ENCODE results near the gene TSFM. TPM values are rescaled to one million over a fixed set of nuclear protein-coding genes. Genes with fewer than 3 reads are reported as not detected.

The TSFM gene
- total RNA-seq, 1 donor from 2014 or later = 25.8 TPM

DNA sequence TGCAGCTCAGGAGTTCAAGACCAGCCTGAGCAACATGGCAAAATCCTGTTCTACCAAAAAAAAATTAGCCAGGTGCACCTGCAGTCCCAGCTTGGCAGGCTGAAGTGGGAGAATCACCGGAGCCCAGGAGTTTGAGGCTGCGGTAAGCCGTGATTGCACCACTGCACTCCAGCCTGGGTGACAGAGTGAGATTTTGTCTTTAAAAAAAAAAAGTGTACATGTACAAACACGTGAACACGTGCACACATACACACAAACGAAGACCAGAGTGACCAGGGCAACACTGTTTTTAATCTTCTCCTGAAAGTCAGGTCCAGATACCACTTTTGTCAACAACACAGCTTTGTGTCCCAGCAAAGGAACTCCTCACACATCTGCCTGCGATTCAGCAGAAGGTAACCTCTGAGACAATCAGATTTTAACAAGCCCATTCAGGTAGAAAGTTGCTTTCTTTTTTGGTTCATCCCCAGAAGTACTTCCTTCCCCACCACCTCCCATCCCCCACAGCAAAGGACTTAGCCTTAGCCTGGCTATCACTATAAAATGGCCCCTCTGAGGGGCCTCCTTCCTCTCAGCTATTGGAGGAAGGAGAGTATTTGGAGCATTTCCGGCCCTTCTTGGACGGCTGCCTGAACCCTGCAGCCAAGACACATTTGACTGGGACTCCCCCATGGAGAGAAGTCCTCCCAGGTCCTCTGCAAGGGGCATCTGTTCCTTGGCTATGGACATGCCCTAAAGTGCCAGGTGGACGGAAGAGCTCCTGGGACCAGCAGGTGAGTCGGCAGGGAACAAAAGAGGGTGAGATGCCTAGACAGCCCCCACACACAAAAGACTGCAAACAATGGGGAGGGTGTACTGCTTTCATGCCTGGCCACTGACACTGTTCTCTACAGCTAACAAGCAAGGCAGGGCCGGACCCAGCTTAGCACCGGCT lies 54.1 kb downstream of the TSFM start:
- Mint-ChIP-seq H3K27ac (ENCODE audit: unreplicated experiment) (peak overlapping the region; percentile 98), H3K9me3 (ENCODE audit: unreplicated experiment) (no peaks in the 10 kb centered on the region), H3K36me3 (ENCODE audit: low read depth, unreplicated experiment) (peaks cover 6% of the 10 kb centered on the region), H3K27me3 (ENCODE audit: unreplicated experiment) (peaks cover 16% of the 10 kb centered on the region), H3K4me1 (ENCODE audit: unreplicated experiment) (peaks cover 65% of the 10 kb centered on the region), H3K4me3 (ENCODE audit: unreplicated experiment) (peak overlapping the region; percentile 76)
- TF ChIP-seq, protein P1, sequence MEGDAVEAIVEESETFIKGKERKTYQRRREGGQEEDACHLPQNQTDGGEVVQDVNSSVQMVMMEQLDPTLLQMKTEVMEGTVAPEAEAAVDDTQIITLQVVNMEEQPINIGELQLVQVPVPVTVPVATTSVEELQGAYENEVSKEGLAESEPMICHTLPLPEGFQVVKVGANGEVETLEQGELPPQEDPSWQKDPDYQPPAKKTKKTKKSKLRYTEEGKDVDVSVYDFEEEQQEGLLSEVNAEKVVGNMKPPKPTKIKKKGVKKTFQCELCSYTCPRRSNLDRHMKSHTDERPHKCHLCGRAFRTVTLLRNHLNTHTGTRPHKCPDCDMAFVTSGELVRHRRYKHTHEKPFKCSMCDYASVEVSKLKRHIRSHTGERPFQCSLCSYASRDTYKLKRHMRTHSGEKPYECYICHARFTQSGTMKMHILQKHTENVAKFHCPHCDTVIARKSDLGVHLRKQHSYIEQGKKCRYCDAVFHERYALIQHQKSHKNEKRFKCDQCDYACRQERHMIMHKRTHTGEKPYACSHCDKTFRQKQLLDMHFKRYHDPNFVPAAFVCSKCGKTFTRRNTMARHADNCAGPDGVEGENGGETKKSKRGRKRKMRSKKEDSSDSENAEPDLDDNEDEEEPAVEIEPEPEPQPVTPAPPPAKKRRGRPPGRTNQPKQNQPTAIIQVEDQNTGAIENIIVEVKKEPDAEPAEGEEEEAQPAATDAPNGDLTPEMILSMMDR (IDR thresholded peaks at IDR 0.05; ENCODE audit: unreplicated experiment) = no peak
- DNase-seq (ENCODE audit: low spot score) = peak; percentile 60

DNA sequence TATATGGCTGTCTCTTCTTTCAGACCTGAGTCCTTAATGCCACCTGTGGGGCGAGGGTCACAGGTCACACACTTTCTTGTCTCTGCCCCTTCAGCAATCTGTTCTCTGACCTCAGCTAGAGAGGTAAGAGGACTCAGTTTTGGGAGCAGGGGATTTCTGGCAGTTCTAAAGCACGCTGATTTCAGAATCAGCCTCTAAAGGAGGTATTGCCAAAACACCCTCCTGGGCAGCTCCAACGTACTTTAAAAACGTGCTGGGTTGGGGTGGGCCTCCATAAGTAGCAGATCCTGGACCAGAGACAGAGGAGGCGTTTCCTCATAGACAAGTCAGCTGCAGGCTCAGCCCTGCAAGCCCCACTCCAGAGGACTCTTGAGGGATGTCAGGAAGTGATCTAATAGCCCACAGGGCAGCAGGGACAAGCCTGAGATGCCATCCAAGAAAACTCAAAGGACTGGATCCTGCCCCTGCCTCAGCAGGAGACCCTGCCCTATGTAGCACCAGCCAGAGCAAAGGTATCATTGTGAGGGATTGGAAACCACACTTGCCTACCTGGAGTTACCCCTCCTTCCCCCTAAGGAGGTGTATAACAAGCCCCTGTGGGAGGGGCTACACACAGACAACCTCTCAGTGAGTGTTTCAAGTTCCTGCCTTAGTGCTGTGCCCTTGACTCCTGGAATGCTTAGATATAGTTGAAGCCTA lies 55.4 kb downstream of the TSFM start:
- DNase-seq (ENCODE audit: low spot score) = no peak
- H3K4me3 Mint-ChIP-seq (ENCODE audit: unreplicated experiment) = peak overlapping the region; percentile 66
- H3K36me3 Mint-ChIP-seq (ENCODE audit: low read depth, unreplicated experiment) = peaks cover 13% of the 10 kb centered on the region
- H3K9me3 Mint-ChIP-seq (ENCODE audit: unreplicated experiment) = no peaks in the 10 kb centered on the region
- H3K27ac Mint-ChIP-seq (ENCODE audit: unreplicated experiment) = peak overlapping the region; percentile 91
- TF ChIP-seq, protein P1 (IDR thresholded peaks at IDR 0.05; ENCODE audit: unreplicated experiment) = no peak
- peaks cover 78% of the 10 kb centered on the region for H3K4me1 Mint-ChIP-seq (ENCODE audit: unreplicated experiment)
- H3K27me3 Mint-ChIP-seq (ENCODE audit: unreplicated experiment) = peaks cover 18% of the 10 kb centered on the region

DNA sequence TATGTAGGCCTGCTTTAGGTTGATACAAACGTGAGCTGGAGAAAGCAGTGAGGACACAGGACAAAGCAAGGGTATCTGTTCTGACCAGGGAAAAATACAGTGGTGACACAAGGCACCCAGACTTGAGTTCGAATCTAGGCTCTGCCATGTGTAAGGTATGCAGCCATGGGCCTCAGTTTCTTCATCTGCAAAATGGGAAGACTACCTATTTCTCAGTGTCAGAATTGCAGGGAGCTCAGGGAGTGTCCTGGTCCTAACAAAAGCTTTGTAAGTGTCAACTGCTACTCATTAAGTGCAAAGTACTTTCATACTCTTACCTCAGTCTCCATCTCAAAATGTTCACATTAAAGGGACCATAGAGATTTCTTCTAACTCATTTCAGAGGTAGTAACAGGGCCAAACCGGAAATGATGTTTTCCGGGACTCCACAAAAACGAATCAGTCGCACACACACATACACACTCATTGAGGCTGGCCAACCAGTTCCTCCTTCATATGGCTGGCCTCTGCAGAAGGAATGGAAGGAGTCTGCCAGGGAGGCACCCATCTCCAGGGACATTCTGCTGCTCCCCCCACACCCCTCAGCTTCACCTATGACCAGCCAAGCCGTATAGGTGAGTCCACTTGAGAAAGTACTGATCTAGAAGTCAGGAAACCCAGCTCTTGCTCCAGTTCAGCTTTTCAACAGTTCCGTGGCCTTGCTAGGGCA lies 56.2 kb downstream of the TSFM start:
- Mint-ChIP-seq H3K27ac (ENCODE audit: unreplicated experiment) (peak overlapping the region; percentile 36), H3K4me3 (ENCODE audit: unreplicated experiment) (no peak overlapping the region)

DNA sequence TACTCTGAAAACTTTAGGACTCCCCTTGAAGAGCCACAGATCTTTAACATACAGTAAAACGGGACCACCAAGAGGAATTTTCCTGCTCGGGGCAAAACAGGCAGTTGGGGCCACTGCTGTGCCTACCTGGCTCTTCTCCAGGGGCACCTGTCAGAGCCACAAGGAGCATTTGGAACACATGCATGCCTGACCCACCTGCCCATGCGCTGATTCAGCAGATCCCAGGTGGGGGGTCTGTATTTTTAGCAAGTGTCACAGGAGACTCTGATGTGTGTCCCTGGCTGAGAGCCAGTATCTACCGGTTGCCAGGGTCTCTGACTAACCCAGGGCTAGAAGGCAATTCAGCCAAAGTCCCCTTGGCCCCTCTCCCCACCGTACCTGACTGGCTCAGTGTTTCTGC lies 57.4 kb downstream of the TSFM start:
- TF ChIP-seq, protein P1 (IDR thresholded peaks at IDR 0.05; ENCODE audit: unreplicated experiment) = no peak
- Mint-ChIP-seq H3K36me3 (ENCODE audit: low read depth, unreplicated experiment) (peaks cover 19% of the 10 kb centered on the region), H3K9me3 (ENCODE audit: unreplicated experiment) (no peaks in the 10 kb centered on the region), H3K4me1 (ENCODE audit: unreplicated experiment) (peaks cover 83% of the 10 kb centered on the region), H3K27ac (ENCODE audit: unreplicated experiment) (no peak overlapping the region), H3K4me3 (ENCODE audit: unreplicated experiment) (no peak overlapping the region), H3K27me3 (ENCODE audit: unreplicated experiment) (peaks cover 28% of the 10 kb centered on the region)
- no peak for DNase-seq (ENCODE audit: low spot score)

More for the DNA sequence above, 56.2 kb downstream of the TSFM start:
- H3K27me3 Mint-ChIP-seq (ENCODE audit: unreplicated experiment) = peaks cover 22% of the 10 kb centered on the region
- H3K9me3 Mint-ChIP-seq (ENCODE audit: unreplicated experiment) = no peaks in the 10 kb centered on the region
- TF ChIP-seq, protein P1 (IDR thresholded peaks at IDR 0.05; ENCODE audit: unreplicated experiment) = no peak
- H3K4me1 Mint-ChIP-seq (ENCODE audit: unreplicated experiment) = peaks cover 79% of the 10 kb centered on the region
- no peak for DNase-seq (ENCODE audit: low spot score)
- H3K36me3 Mint-ChIP-seq (ENCODE audit: low read depth, unreplicated experiment) = peaks cover 14% of the 10 kb centered on the region
